H9 (cell line): ENCODE measurements around the gene DPP6. TPM values are rescaled to one million over a fixed set of nuclear protein-coding genes. Genes with fewer than 3 reads are reported as not detected.

Experiments used
- DNase-seq: peaks from one replicate; pipeline ENCODE4 v3.0.0-alpha.2; 2017
- H2AFZ ChIP-seq: one replicate; pipeline ENCODE4 v1.6.1; 2013; ENCODE audit warnings: mild to moderate bottlenecking, low read length, control low read depth, moderate library complexity
- H2AK5ac ChIP-seq: 2 replicates; pipeline ENCODE4 v1.6.1; 2013; ENCODE audit warnings: low read length, control low read depth, mixed read lengths; ENCODE audit not compliant: insufficient read length
- H2BK120ac ChIP-seq: one replicate; pipeline ENCODE4 v1.6.1; 2013; ENCODE audit warnings: low read depth, mild to moderate bottlenecking, low read length, control low read depth, inconsistent platforms; ENCODE audit not compliant: poor library complexity, severe bottlenecking
- H2BK12ac ChIP-seq: 2 replicates; pipeline ENCODE4 v1.6.1; 2013; ENCODE audit warnings: low read length, control low read depth, mixed read lengths, low read depth; ENCODE audit not compliant: insufficient read length
- H2BK15ac ChIP-seq: 2 replicates; pipeline ENCODE4 v1.6.1; 2013; ENCODE audit warnings: low read depth, low read length, control low read depth
- H2BK20ac ChIP-seq: one replicate; pipeline ENCODE4 v1.6.1; 2013; ENCODE audit warnings: low read depth, mild to moderate bottlenecking, low read length, control low read depth, inconsistent platforms; ENCODE audit not compliant: poor library complexity, severe bottlenecking
- H2BK5ac ChIP-seq: 2 replicates; pipeline ENCODE4 v1.6.1; 2013; ENCODE audit warnings: low read length, control low read depth, mixed read lengths; ENCODE audit not compliant: insufficient read length
- H3K14ac ChIP-seq: 2 replicates; pipeline ENCODE4 v1.6.1; 2013; ENCODE audit warnings: low read length, control low read depth; ENCODE audit not compliant: insufficient read depth
- H3K18ac ChIP-seq: 2 replicates; pipeline ENCODE4 v1.6.1; 2013; ENCODE audit warnings: low read depth, mild to moderate bottlenecking, mixed read lengths, low read length, control low read depth; ENCODE audit not compliant: insufficient read length
- H3K23ac ChIP-seq: 2 replicates; pipeline ENCODE4 v1.6.1; 2013; ENCODE audit warnings: low read length, control low read depth, mixed read lengths, low read depth; ENCODE audit not compliant: insufficient read length
- H3K23me2 ChIP-seq: 2 replicates; pipeline ENCODE4 v1.6.1; 2013; ENCODE audit warnings: low read depth, mild to moderate bottlenecking, mixed read lengths, low read length, control low read depth; ENCODE audit not compliant: insufficient read length, poor library complexity, severe bottlenecking
- H3K27ac ChIP-seq: 2 replicates; pipeline ENCODE4 v1.5.1; 2013; ENCODE audit warnings: low read length, control low read depth, mixed read lengths, low read depth; ENCODE audit not compliant: insufficient read length
- H3K27me3 ChIP-seq: 2 replicates; pipeline ENCODE4 v1.6.1; 2013; ENCODE audit warnings: low read length, control low read depth, inconsistent platforms; ENCODE audit not compliant: insufficient read depth
- H3K4ac ChIP-seq: 2 replicates; pipeline ENCODE4 v1.6.1; 2013; ENCODE audit warnings: low read depth, mild to moderate bottlenecking, control low read depth, inconsistent platforms, low read length, moderate library complexity
- H3K4me1 ChIP-seq: 2 replicates; pipeline ENCODE4 v1.6.1; 2013; ENCODE audit warnings: low read length, control low read depth, inconsistent platforms; ENCODE audit not compliant: insufficient read depth
- H3K4me2 ChIP-seq: 2 replicates; pipeline ENCODE4 v1.6.1; 2013; ENCODE audit warnings: low read length, control low read depth, mixed read lengths; ENCODE audit not compliant: insufficient read length, insufficient read depth
- H3K56ac ChIP-seq: 2 replicates; pipeline ENCODE4 v1.6.1; 2013; ENCODE audit warnings: low read depth, mild to moderate bottlenecking, mixed read lengths, low read length, control low read depth; ENCODE audit not compliant: insufficient read length
- H3K79me1 ChIP-seq: 2 replicates; pipeline ENCODE4 v1.6.1; 2013; ENCODE audit warnings: low read depth, mild to moderate bottlenecking, moderate library complexity, low read length, control low read depth, inconsistent platforms; ENCODE audit not compliant: insufficient read depth, poor library complexity, severe bottlenecking
- H3K79me2 ChIP-seq: 2 replicates; pipeline ENCODE4 v1.6.1; 2013; ENCODE audit warnings: low read length, control low read depth, inconsistent platforms; ENCODE audit not compliant: insufficient read depth
- H3K9ac ChIP-seq: 2 replicates; pipeline ENCODE4 v1.6.1; 2013; ENCODE audit warnings: low read length, control low read depth, mixed read lengths; ENCODE audit not compliant: insufficient read length; ENCODE audit errors: extremely low read depth
- H3K9me3 ChIP-seq: one replicate; pipeline ENCODE4 v1.6.1; 2013; ENCODE audit warnings: low read depth, low read length, inconsistent platforms; ENCODE audit not compliant: control insufficient read depth
- H3T11ph ChIP-seq: one replicate; pipeline ENCODE4 v1.6.1; 2013; ENCODE audit warnings: mild to moderate bottlenecking, low read length, control low read depth, inconsistent platforms
- H4K20me1 ChIP-seq: one replicate; pipeline ENCODE4 v1.6.1; 2013; ENCODE audit not compliant: control insufficient read depth, insufficient read length, insufficient read depth
- H4K5ac ChIP-seq: 2 replicates; pipeline ENCODE4 v1.6.1; 2013; ENCODE audit warnings: low read depth, mild to moderate bottlenecking, mixed read lengths, low read length, control low read depth; ENCODE audit not compliant: insufficient read length
- H4K8ac ChIP-seq: replicated peaks from 2 replicates; pipeline ENCODE4 v1.6.1; 2013; ENCODE audit warnings: low read length, control low read depth, mixed read lengths, low read depth; ENCODE audit not compliant: insufficient read length
- H4K91ac ChIP-seq: 2 replicates; pipeline ENCODE4 v1.6.1; 2013; ENCODE audit warnings: low read depth, mild to moderate bottlenecking, moderate library complexity, mixed read lengths, low read length, control low read depth; ENCODE audit not compliant: insufficient read length
- H3K27ac Mint-ChIP-seq, 3 experiments: 2 replicates in 2 of 3; 3 replicates in 1 of 3; pipeline ENCODE4 v1.8.0; 2020 to 2021; ENCODE audit warnings: mixed read lengths in 3 of 3, mild to moderate bottlenecking in 1 of 3, moderate library complexity in 1 of 3
- H3K27me3 Mint-ChIP-seq: 2 replicates; pipeline ENCODE4 v1.8.0; 2021; ENCODE audit warnings: low read depth, mild to moderate bottlenecking, moderate library complexity, mixed read lengths
- H3K36me3 Mint-ChIP-seq, 3 experiments: 2 replicates in 2 of 3; 3 replicates in 1 of 3; pipeline ENCODE4 v1.8.0; 2020 to 2021; ENCODE audit warnings: low read depth in 3 of 3, mixed read lengths in 3 of 3; ENCODE audit not compliant: insufficient read depth in 1 of 3
- H3K4me1 Mint-ChIP-seq, 2 experiments: 2 replicates each; pipeline ENCODE4 v1.8.0; 2020; ENCODE audit warnings: mixed read lengths in 2 of 2
- H3K4me3 Mint-ChIP-seq, 2 experiments: 2 replicates in 1 of 2; 3 replicates in 1 of 2; pipeline ENCODE4 v1.8.0; 2020 to 2021; ENCODE audit warnings: mild to moderate bottlenecking in 2 of 2, mixed read lengths in 2 of 2, moderate library complexity in 1 of 2
- H3K9me3 Mint-ChIP-seq, 2 experiments: 2 replicates in 1 of 2; 3 replicates in 1 of 2; pipeline ENCODE4 v1.8.0; 2020; ENCODE audit warnings: mild to moderate bottlenecking in 2 of 2, mixed read lengths in 2 of 2, moderate library complexity in 1 of 2
- CTCF ChIP-seq: fragments of 200-600 bp; sonication (generic); conservative IDR thresholded peaks from 3 replicates; pipeline ENCODE4 v1.8.0; 2021; ENCODE audit warnings: antibody characterized with exemption, mild to moderate bottlenecking
- WGBS: extraction: QIAGEN DNeasy Blood & Tissue Kit; methylation state at CpG from one replicate; pipeline ENCODE4 v1.1.7; 2013; ENCODE audit warnings: missing lambda C conversion rate, low lambda C conversion rate, mixed read lengths; ENCODE audit not compliant: insufficient read length; ENCODE audit errors: extremely low coverage; 5-methylcytosine and 5-hydroxymethylcytosine counted together
- total RNA-seq: library from RNA; stranded (reverse); gene quantifications from 2 replicates; pipeline ENCODE4 v1.2.1, GENCODE V29; 2021

DPP6 gene
- total RNA-seq, 1 experiment from 2014 or later, result 4.5 TPM

- Mint-ChIP-seq H3K4me1 (peaks cover 9 to 10% of the 10 kb centered on the region in 2 experiments), H3K4me3 (no peak overlapping the region), H3K9me3 (no peaks in the 10 kb centered on the region; a peak in 1 of 5 replicates), H3K36me3 (no peaks in the 10 kb centered on the region), H3K27me3 (no peaks in the 10 kb centered on the region; the same call in 1 of the 2 replicates), H3K27ac (peak overlapping the region in 1 of 3 experiments; percentile 30; a peak in 1 of 7 replicates)
- no peaks in the 10 kb centered on the region for H3K27me3 ChIP-seq
- H2BK20ac ChIP-seq, result no peak overlapping the region
- H2AFZ ChIP-seq, result no peak overlapping the region
- no peak overlapping the region for H2BK5ac ChIP-seq
- H2BK12ac ChIP-seq, result no peak overlapping the region
- H3K23ac ChIP-seq, result no peak overlapping the region
- no peaks in the 10 kb centered on the region for H3K79me2 ChIP-seq
- no peaks in the 10 kb centered on the region for H4K20me1 ChIP-seq
- no peak overlapping the region for H3K9ac ChIP-seq
- no peaks in the 10 kb centered on the region for H3K79me1 ChIP-seq
- no peak overlapping the region for H3K14ac ChIP-seq
- no peak for DNase-seq
- H2BK120ac ChIP-seq, result no peak overlapping the region
- H3K4ac ChIP-seq, result no peak overlapping the region
- no peak overlapping the region for H3T11ph ChIP-seq
- H4K8ac ChIP-seq, result no peak overlapping the region
- no CpG with 5 or more reads among the region's 10 CpGs for WGBS
- H3K18ac ChIP-seq, result no peak overlapping the region
- no peaks in the 10 kb centered on the region for H3K4me1 ChIP-seq
- no peaks in the 10 kb centered on the region for H3K9me3 ChIP-seq
- H2BK15ac ChIP-seq, result no peak overlapping the region
- no peak for TF ChIP-seq CTCF
- no peak overlapping the region for H3K4me2 ChIP-seq
- no peak overlapping the region for H3K56ac ChIP-seq
- H3K23me2 ChIP-seq, result no peaks in the 10 kb centered on the region
- H4K5ac ChIP-seq, result no peak overlapping the region
- H3K27ac ChIP-seq, result no peak overlapping the region
- no peak overlapping the region for H2AK5ac ChIP-seq
- no peak overlapping the region for H4K91ac ChIP-seq
Observed at GRCh38 chr7:154388999-154389398, 336.8 kb downstream of the DPP6 start.
